Prostate gland (tissue), 2 donors: ENCODE measurements around the gene GSG1L.

Experiments used
- POLR2A ChIP-seq: fragments of 450-650 bp; IDR thresholded peaks from one replicate; pipeline ENCODE4 v1.6.1; 2016; ENCODE audit warnings: antibody characterized with exemption, mild to moderate bottlenecking
- POLR2AphosphoS5 ChIP-seq: sonication (generic); formaldehyde crosslinking; IDR thresholded peaks from one replicate; pipeline ENCODE4 v1.6.1; 2017; ENCODE audit warnings: antibody characterized with exemption
- TF ChIP-seq, protein P1 (sequence below), 4 experiments: fragments of 200-600 bp in 2 of 4; fragments of 450-650 bp in 2 of 4; sonication (generic) in 2 of 4; IDR thresholded peaks; 1 replicate in 3 of 4; 2 replicates in 1 of 4; pipeline ENCODE4 v1.5.1; 2016 to 2019; ENCODE audit warnings: antibody characterized with exemption in 4 of 4, mild to moderate bottlenecking in 2 of 4, moderate library complexity in 2 of 4

DNA sequence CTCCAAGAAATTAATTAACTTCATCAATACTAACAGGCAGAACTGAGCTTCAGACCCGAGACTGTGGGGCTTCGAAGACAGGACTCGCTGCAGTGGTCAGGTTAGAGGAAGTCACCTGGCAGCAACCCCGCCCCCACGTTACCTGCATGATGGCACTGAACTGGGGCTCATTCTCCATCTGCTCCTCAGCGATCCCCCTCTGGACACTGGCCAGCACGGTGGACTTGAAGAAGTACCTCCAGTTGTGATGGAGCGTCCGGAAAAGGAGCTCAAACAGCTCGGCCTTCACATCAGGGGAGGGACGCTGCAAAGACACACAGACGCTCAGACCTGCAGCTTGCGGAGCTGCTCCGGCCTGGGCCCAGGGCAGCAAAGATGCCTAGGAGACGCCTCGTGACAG, 40.9 kb upstream of the GSG1L start:
- TF ChIP-seq, protein P1, sequence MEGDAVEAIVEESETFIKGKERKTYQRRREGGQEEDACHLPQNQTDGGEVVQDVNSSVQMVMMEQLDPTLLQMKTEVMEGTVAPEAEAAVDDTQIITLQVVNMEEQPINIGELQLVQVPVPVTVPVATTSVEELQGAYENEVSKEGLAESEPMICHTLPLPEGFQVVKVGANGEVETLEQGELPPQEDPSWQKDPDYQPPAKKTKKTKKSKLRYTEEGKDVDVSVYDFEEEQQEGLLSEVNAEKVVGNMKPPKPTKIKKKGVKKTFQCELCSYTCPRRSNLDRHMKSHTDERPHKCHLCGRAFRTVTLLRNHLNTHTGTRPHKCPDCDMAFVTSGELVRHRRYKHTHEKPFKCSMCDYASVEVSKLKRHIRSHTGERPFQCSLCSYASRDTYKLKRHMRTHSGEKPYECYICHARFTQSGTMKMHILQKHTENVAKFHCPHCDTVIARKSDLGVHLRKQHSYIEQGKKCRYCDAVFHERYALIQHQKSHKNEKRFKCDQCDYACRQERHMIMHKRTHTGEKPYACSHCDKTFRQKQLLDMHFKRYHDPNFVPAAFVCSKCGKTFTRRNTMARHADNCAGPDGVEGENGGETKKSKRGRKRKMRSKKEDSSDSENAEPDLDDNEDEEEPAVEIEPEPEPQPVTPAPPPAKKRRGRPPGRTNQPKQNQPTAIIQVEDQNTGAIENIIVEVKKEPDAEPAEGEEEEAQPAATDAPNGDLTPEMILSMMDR (IDR thresholded peaks at IDR 0.05), result no peak
- TF ChIP-seq POLR2AphosphoS5 (no peak), POLR2A (no peak)
